Bronchial epithelial cell (primary cell): ENCODE data around the gene NUB1. TPM values are rescaled to one million over a fixed set of nuclear protein-coding genes. Genes with fewer than 3 reads are reported as not detected.

Source experiments
- DNase-seq: peaks from one replicate; pipeline ENCODE4 v3.0.0-alpha.2; 2010; ENCODE audit warnings: low read depth
- FAIRE-seq: peaks from 2 replicates; lab custom pipeline; 2011; peaks lifted over from hg19 to GRCh38; lab: Jason Lieb, UNC
- H3K27me3 ChIP-seq: 2 replicates; pipeline ENCODE4 v1.5.1; 2011; ENCODE audit warnings: low read length; ENCODE audit not compliant: control insufficient read depth, insufficient read depth
- H3K36me3 ChIP-seq: 2 replicates; pipeline ENCODE4 v1.5.1; 2011; ENCODE audit warnings: low read length; ENCODE audit not compliant: control insufficient read depth, insufficient read depth
- H3K4me3 ChIP-seq: 2 replicates; pipeline ENCODE4 v1.5.1; 2011; ENCODE audit warnings: mild to moderate bottlenecking, low read depth, low read length, control low read depth
- CTCF ChIP-seq: IDR thresholded peaks from 2 replicates; pipeline ENCODE4 v1.5.1; 2011; ENCODE audit warnings: mild to moderate bottlenecking, moderate library complexity, low read length, control low read depth, inconsistent platforms; ENCODE audit not compliant: insufficient read depth, severe bottlenecking
- total RNA-seq: library from RNA; depleted of rRNA; stranded (reverse); fragments of >200 nt; gene quantifications from 2 replicates; pipeline ENCODE4 v1.2.1, GENCODE V29; 2014

NUB1 gene
- total RNA-seq, 1 donor from 2014 or later = 34.0 TPM

- FAIRE-seq = no peak
- TF ChIP-seq CTCF = no peak
Measured at GRCh38 chr7:151307536-151307935, 34.1 kb upstream of the NUB1 start.

GRCh38 chr7:151308256-151308655 lies 33.4 kb upstream of the NUB1 start:
- no peaks in the 10 kb centered on the region for H3K36me3 ChIP-seq
- H3K4me3 ChIP-seq = no peak overlapping the region
- TF ChIP-seq CTCF = no peak
- DNase-seq (no peak), FAIRE-seq (no peak)
- H3K27me3 ChIP-seq = no peaks in the 10 kb centered on the region

More at GRCh38 chr7:151307536-151307935, 34.1 kb upstream of the NUB1 start:
- Histone ChIP-seq H3K4me3 (no peak overlapping the region), H3K36me3 (no peaks in the 10 kb centered on the region), H3K27me3 (no peaks in the 10 kb centered on the region)
- no peak for DNase-seq

GRCh38 chr7:151308791-151309190 lies 32.8 kb upstream of the NUB1 start:
- DNase-seq (no peak), FAIRE-seq (no peak)
- no peak for TF ChIP-seq CTCF
- no peaks in the 10 kb centered on the region for H3K27me3 ChIP-seq
- H3K36me3 ChIP-seq = no peaks in the 10 kb centered on the region
- H3K4me3 ChIP-seq = no peak overlapping the region

- Histone ChIP-seq H3K4me3 (no peak overlapping the region), H3K36me3 (no peaks in the 10 kb centered on the region), H3K27me3 (no peaks in the 10 kb centered on the region)
- TF ChIP-seq CTCF = no peak
- DNase-seq = no peak
- FAIRE-seq = peak; percentile 83
Measured at GRCh38 chr7:151309311-151309710, 32.3 kb upstream of the NUB1 start.

GRCh38 chr7:151310578-151310977 lies 31.0 kb upstream of the NUB1 start:
- H3K4me3 ChIP-seq = no peak overlapping the region
- H3K36me3 ChIP-seq = no peaks in the 10 kb centered on the region
- FAIRE-seq = no peak
- peak; percentile 22 for DNase-seq
- no peaks in the 10 kb centered on the region for H3K27me3 ChIP-seq
- TF ChIP-seq CTCF = peak; percentile 9

- no peak overlapping the region for H3K4me3 ChIP-seq
- no peak for TF ChIP-seq CTCF
- FAIRE-seq (no peak), DNase-seq (no peak)
- H3K36me3 ChIP-seq = no peaks in the 10 kb centered on the region
- no peaks in the 10 kb centered on the region for H3K27me3 ChIP-seq
Measured at GRCh38 chr7:151311294-151311864, 30.2 kb upstream of the NUB1 start.
